Activated CD8-positive, alpha-beta T cell treated with anti-CD3 and anti-CD28 coated beads for 36 hours (primary cell): ENCODE data around the gene MLLT1. TPM values are rescaled to one million over a fixed set of nuclear protein-coding genes. Genes with fewer than 3 reads are reported as not detected.

Experiments
- ATAC-seq: fragments of 200-7000 bp; cut with Tn5 transposase; one replicate; pipeline ENCODE4 v1.10.0; 2021; ENCODE audit warnings: mild to moderate bottlenecking, moderate library complexity
- CTCF ChIA-PET: fragments of 350-600 bp; sonication (Branson Sonifier 250); formaldehyde crosslinking; loops from one replicate; lab custom pipeline; 2021; ENCODE audit warnings: antibody characterized with exemption; lab: Charles Lee
- POLR2A ChIA-PET: fragments of 350-600 bp; sonication (Branson Sonifier 250); formaldehyde crosslinking; loops from one replicate; lab custom pipeline; 2021; ENCODE audit warnings: antibody characterized with exemption; lab: Charles Lee
- DNase-seq: peaks from one replicate; pipeline ENCODE4 v3.0.0-alpha.2; 2020
- H3K27ac Mint-ChIP-seq: one replicate; pipeline ENCODE4 v1.8.0; 2021; ENCODE audit warnings: mild to moderate bottlenecking, mixed read lengths
- H3K27me3 Mint-ChIP-seq: one replicate; pipeline ENCODE4 v1.8.0; 2021; ENCODE audit warnings: mixed read lengths
- H3K36me3 Mint-ChIP-seq: one replicate; pipeline ENCODE4 v1.8.0; 2021; ENCODE audit warnings: low read depth, mixed read lengths
- H3K4me1 Mint-ChIP-seq: one replicate; pipeline ENCODE4 v1.8.0; 2021; ENCODE audit warnings: low read depth, mixed read lengths
- H3K4me3 Mint-ChIP-seq: one replicate; pipeline ENCODE4 v1.8.0; 2021; ENCODE audit warnings: mild to moderate bottlenecking, moderate library complexity, mixed read lengths
- H3K9me3 Mint-ChIP-seq: one replicate; pipeline ENCODE4 v1.8.0; 2021; ENCODE audit warnings: mixed read lengths
- intact Hi-C: fragments of 100-400 bp; cut with micrococcal nuclease; formaldehyde crosslinking; loops from one replicate; pipeline ENCODE4 v1.10.0; 2022
- total RNA-seq, 2 experiments: library from RNA; stranded (reverse); gene quantifications; one replicate each; pipeline ENCODE4 v1.2.3, GENCODE V29; 2021
- TF ChIP-seq, protein P1 (sequence below): fragments of 200-600 bp; IDR thresholded peaks from one replicate; pipeline ENCODE4 v1.8.0; 2022; ENCODE audit warnings: antibody characterized with exemption, mild to moderate bottlenecking

The MLLT1 gene
- total RNA-seq, 2 experiments from 2014 or later, result 41.4 to 44.6 TPM

DNA sequence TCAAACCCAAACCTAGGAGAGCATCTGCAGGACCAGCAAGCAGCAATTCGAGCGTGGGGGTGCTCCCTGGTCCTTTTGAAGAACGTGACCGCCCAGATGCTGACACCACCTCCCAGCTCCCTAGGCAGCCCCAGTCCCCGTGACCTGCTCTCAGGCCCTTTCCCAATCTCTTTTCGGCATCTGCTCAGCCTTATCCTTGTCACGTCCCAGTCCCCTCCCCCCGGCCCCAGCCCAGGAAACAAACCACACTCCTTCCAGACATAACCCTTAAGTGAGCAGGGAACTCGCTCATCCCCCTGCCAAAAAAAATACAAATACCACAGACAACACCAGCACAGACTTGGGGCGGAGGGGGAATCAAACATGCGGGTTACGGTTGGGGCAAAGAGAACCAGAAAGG lies 3.3 kb downstream of the MLLT1 start:
- peak overlapping the region; percentile 7 for H3K27ac Mint-ChIP-seq
- TF ChIP-seq, protein P1, sequence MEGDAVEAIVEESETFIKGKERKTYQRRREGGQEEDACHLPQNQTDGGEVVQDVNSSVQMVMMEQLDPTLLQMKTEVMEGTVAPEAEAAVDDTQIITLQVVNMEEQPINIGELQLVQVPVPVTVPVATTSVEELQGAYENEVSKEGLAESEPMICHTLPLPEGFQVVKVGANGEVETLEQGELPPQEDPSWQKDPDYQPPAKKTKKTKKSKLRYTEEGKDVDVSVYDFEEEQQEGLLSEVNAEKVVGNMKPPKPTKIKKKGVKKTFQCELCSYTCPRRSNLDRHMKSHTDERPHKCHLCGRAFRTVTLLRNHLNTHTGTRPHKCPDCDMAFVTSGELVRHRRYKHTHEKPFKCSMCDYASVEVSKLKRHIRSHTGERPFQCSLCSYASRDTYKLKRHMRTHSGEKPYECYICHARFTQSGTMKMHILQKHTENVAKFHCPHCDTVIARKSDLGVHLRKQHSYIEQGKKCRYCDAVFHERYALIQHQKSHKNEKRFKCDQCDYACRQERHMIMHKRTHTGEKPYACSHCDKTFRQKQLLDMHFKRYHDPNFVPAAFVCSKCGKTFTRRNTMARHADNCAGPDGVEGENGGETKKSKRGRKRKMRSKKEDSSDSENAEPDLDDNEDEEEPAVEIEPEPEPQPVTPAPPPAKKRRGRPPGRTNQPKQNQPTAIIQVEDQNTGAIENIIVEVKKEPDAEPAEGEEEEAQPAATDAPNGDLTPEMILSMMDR, result no peak
- peaks cover 53% of the 10 kb centered on the region for H3K4me1 Mint-ChIP-seq
- ChIA-PET POLR2A (interaction anchor here (1.2 kb wide), 1 partner anchor 8 kb away, joined by 4 read pairs; no protein-coding TSS in a partner anchor), CTCF (interaction anchor here (1.5 kb wide), 1 partner anchor 23 kb away, joined by 3 read pairs; no protein-coding TSS in a partner anchor)
- ATAC-seq, result no peak
- DNase-seq, result no peak
- intact Hi-C loops, result no loop called here
- no peak overlapping the region for H3K4me3 Mint-ChIP-seq
- H3K27me3 Mint-ChIP-seq, result no peaks in the 10 kb centered on the region
- H3K9me3 Mint-ChIP-seq, result peaks cover 2% of the 10 kb centered on the region
- peaks cover 17% of the 10 kb centered on the region for H3K36me3 Mint-ChIP-seq

DNA sequence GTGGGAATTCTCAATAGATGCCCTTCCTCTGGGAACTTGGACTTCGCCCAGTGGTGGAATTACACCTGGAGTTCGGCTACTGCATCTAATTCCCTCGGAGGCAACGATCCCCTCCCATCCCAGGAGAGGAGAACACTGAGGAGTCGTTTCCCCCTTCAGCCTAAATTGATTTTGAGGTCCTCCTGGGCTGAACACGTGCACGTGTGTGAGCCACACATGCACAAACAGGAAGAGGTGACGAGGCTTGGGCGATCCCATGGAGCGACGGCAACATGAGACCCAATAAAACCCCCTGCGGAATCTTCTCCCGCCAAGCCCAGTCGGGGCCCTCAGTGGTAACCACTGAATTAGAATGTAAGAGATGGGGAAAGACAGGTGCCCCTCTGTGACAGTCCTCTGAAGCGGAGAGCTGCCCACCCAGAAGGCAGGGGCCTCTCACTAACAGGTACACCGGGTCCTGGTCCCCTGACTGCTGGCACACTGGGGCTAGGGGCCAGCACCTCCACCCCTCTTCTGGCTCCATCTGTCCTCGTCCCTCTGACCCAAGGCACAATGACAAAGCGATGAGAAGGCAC lies 4.5 kb downstream of the MLLT1 start:
- intact Hi-C loops, result no loop called here
- Mint-ChIP-seq H3K4me3 (no peak overlapping the region), H3K36me3 (peaks cover 21% of the 10 kb centered on the region), H3K27ac (no peak overlapping the region), H3K27me3 (no peaks in the 10 kb centered on the region), H3K4me1 (peaks cover 58% of the 10 kb centered on the region), H3K9me3 (no peaks in the 10 kb centered on the region)
- TF ChIP-seq, protein P1, result no peak
- ChIA-PET POLR2A (no interaction called here), CTCF (interaction anchor here (1.5 kb wide), 1 partner anchor 24 kb away, joined by 3 read pairs; no protein-coding TSS in a partner anchor)
- no peak for ATAC-seq
- DNase-seq, result no peak

DNA sequence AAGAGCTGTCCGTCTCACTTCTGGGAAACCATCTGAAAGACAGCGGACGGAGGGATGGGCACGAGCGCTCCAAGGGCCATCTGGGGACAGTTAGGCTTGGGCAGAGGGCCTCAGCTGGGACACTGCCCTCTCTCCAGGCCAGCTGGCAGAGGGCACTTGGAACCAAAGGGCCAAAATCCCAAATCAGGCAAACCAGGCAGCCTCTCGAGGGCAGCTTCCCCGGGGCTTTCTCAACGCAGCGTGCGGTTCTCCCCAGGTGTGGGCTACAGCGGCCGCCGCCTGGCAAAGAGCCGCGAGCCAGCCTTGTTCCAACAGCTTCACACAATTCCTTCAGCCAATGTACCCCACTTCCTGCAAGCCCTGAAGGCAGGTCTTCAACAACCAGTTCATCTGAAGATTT lies 5.0 kb downstream of the MLLT1 start:
- TF ChIP-seq, protein P1, result no peak
- intact Hi-C loops, result no loop called here
- Mint-ChIP-seq H3K27me3 (no peaks in the 10 kb centered on the region), H3K36me3 (peaks cover 25% of the 10 kb centered on the region), H3K27ac (no peak overlapping the region), H3K4me3 (no peak overlapping the region), H3K4me1 (peaks cover 58% of the 10 kb centered on the region), H3K9me3 (no peaks in the 10 kb centered on the region)
- CTCF ChIA-PET, result interaction anchor here (1.5 kb wide), 1 partner anchor 25 kb away, joined by 3 read pairs; no protein-coding TSS in a partner anchor
- POLR2A ChIA-PET, result no interaction called here
- no peak for ATAC-seq
- DNase-seq, result no peak

DNA sequence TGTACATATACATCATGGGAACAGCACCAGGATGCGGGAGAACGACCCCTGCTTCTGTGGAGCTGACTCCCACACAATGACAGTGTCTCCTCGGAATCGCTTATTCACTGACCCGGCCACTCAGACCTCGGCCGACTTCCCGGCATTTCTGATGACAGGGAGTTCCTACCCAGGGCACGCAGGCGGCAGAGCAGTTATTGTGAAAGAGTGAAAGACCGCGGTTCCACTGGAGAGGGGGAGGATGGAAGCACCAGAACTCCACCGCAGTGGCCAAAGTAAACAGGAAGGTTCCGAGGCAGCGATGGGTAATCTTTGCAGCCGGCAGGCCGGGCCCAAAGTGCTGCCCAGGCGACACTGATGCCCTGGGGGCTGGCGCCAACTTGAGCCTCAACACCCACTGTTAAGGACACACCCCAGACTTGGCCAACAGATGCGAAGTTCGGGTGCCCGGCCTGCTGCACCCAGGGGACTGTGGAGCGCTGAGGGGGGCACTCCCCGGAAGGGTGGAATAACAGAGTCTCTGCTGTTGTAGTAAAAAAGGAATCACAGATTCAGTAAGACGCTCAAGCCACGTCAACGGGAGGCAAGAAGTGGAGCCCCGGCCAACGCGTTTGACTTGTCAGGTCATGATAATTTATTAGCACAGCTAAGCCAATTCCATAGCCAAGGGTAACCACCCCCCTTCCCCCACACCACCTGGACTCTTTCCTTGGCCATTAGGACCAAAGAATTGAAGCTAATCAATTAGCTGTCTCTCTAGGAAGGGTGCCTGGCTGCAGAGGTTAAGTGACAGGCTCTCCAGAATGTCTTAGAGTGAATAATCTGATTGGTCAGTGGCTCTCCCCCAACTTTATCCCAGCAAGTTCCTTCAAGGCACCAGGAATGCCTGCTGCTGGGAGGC lies 5.8 kb downstream of the MLLT1 start:
- TF ChIP-seq, protein P1, result no peak
- Mint-ChIP-seq H3K36me3 (peaks cover 24% of the 10 kb centered on the region), H3K4me3 (no peak overlapping the region), H3K27ac (no peak overlapping the region), H3K9me3 (no peaks in the 10 kb centered on the region), H3K4me1 (peaks cover 57% of the 10 kb centered on the region), H3K27me3 (no peaks in the 10 kb centered on the region)
- DNase-seq, result no peak
- ATAC-seq, result no peak
- ChIA-PET CTCF (no interaction called here), POLR2A (no interaction called here)
- intact Hi-C loops, result no loop called here
